GM18870 (cell line): ENCODE measurements around the gene EFCAB6.

Source experiments
- ATAC-seq: cut with Tn5 transposase; IDR thresholded peaks from one replicate; pipeline ENCODE4 v1.9.1; 2021; ENCODE audit warnings: moderate library complexity; ENCODE audit not compliant: unreplicated experiment

The EFCAB6 gene

DNA sequence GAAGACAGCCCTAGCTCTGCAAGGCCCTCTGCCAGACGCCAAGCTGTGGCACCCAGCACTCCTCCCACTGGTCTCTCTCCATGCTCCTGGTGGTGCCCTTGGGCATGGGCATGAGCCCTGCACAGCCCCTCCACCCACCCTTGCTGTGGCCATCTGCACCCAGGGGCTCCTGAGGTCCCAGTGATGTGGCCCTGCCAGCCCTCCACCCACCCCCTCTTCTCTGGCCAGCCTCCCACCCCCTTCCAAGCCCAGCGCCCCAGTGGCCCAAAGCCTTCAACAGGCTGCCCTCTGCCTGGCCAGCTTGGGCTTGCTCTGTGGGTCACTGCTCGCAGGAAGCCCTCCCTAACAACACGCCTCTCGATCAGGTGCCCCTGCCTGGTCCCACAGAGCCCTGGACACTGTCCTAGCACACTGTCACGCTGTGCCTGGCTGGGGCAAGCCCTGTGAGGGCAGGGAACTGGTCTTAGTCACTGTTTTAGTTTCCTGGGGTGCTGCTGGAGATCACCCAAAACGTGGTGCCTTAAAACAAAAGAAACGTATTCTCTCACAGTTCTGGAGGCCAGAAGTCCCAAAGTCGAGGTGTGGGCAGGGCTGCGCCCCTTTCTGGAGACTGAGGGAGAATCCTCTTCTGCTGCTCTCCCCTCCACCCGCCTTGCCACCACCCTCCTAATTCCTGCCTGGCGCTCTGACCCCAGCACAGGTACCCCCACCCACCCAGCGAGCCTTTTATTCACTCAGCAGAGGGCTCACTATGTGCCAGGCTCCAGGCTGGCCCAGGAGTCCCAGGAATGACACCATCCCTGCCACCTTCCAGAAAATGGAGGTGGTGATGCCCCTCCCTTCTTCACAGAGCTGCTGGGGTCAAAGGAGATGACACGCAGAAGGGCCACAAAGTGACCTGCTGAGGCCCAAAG, 35.5 kb upstream of the EFCAB6 start:
- ATAC-seq: no peak

- ATAC-seq: no peak
Measured at GRCh38 chr22:43846966-43847365, 34.9 kb upstream of the EFCAB6 start.

DNA sequence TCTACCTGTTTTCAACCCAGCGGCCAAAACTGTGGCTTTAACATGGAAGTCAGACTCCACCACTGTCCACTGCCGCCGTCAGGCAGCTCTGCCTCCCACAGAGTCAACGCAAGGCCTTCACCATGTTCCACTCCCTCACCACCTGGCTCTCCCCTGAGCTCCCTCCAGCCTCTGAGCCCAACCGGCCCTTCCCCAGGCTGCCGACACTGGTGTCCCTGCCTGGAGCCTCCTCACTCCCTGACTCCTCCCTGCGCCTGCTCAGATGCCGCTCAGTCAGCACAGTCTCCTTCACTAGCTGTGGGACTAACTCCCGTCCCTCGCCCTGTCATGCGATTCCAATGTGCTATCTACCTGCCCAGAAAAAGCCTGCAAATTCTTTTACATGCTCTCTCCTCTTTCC, 33.9 kb upstream of the EFCAB6 start:
- ATAC-seq: no peak

DNA sequence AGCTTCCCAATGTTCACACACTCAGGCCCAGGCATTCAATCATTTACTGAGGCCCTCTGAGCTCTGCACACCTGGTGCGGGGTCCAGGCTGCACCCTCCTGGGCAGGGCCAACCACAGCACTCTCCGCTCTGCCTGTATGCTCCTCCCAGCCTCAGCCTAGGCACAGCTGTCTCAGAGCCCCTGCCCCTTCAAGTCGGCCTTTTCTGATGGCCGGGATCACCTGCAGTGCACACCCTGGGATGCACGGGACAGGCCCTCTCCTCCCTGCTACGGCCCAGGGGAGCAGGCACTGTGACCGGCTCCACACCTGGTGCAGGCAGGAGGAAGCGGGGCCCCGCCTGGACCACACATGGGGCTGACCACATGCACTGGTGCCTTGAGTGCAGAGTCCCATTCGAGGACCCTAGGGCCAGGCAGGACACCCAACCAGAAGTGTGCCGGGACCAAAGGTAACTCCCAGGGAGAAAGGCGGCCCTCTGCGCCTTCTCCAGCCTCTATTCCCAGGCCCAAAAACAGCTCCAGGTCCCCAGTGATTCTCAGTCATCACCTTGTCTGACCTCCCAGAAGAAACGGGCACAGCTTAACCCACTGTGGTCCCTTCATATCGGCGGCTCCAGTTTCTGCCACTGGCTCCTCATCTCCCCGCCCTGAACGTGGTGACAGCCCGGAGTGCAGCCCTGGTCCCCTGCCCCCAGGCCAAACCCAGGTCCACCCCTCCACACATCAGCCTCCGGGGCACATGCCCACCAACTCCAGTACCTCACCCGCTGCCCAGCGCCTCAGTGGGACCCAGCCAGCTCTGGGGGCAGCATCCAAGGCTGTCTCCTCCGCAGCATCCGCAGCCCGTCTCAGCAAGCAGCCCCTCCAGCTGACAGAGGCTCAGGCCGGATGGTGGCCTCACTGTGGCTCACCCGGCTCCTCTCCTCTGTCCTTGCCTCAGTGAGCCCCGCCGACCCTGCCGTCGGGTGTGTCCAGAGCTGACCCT, 32.7 kb upstream of the EFCAB6 start:
- no peak for ATAC-seq

DNA sequence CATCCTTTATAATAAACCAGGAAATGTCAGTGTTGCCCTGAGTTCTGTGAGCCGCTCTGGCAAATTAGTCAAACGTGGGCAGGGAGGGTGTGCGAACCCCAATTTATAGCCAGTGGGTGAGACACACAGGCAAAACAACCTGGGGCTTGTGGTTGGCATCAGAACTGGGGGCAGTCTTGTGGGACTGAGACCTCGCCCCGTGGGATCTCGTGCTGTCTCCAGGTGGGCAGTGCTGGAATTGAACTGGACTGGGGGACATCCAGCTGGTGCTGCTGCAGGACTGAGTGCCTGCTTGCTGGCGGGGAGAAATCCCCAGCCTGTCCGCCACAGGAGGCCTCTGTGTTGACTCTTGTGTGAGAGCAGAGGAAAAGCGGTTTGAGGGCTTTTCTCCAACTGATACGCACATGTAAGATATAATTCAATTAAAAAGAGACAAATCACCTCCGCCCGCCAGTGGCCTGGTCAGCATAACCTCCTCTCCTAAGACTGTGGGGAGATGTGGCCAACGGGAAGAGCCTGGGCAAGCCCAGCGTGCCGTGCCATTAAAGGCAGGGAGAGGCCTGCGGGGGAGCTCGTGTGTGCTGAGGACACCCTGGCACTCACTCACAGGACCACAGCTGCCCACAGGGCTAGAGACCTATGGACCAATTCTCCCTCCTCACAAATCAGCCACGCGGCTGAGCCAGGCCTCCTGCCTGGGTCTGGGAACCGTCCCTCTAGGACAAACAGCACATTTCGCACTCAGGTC, 31.9 kb upstream of the EFCAB6 start:
- ATAC-seq: no peak

DNA sequence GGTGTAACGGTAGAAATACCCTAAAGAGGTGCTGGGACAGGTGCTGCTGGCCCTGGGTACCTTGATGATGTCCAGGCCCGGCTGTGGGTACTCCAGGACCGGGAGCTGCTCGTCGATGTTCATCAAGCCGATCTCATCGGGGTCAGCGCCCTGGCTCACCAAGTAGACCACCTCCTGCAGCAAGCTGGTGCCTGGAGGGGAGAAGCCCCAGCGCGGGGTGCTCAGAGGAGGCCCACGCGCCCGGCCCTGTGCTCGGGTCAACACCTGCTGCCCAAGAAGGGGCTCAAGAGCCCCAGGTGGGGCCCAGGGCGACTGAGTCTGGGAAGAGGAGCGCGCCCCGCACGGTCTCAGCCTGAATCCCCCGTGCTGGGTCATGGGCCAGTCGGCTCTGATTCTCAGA, 29.6 kb upstream of the EFCAB6 start:
- no peak for ATAC-seq

- ATAC-seq: no peak
Measured at GRCh38 chr22:43840851-43841250, 28.7 kb upstream of the EFCAB6 start.

GRCh38 chr22:43840431-43840830, 28.3 kb upstream of the EFCAB6 start:
- ATAC-seq: no peak

GRCh38 chr22:43839781-43840180, 27.7 kb upstream of the EFCAB6 start:
- no peak for ATAC-seq

GRCh38 chr22:43838571-43839307, 26.6 kb upstream of the EFCAB6 start:
- no peak for ATAC-seq

DNA sequence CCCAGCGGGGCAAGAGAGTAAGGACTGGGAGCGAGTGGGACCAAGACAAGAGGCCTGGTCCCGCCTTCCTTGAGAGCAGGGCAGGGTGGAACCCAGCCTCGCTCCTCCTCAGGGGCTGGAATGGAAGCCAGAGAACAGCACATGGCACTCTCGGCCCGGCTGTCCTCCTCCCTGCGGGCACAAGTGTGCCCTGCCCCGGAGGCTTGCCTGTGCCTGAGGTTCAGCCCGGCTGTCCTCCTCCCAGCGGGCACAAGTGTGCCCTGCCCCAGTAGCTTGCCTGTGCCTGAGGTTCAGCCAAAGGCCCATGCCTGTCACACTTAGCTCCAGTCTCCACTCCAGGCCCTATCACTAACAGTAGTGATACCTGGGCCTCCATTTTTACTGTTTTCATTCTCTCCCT, 26.1 kb upstream of the EFCAB6 start:
- ATAC-seq: no peak

- no peak for ATAC-seq
Measured at GRCh38 chr22:43837666-43838065, 25.6 kb upstream of the EFCAB6 start.

DNA sequence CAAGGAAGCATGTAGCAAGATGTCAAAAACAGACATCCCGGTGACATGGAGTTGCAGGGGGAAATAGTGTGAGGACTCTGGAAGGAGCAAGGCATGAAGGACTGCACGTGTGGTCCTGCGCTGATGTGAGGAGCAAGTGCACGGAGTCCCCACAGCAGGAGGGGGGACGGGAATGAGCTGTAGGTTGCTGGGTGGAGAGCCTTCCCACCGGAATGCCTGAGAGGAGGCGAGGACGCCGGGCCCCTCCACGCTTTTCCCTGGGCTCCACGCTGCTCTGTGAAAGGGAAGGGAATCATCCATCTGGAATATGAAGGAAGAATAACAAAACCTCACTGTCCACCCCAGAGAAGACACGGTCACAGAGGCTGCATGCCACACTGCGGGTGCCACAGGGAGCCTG, 23.6 kb upstream of the EFCAB6 start:
- no peak for ATAC-seq

DNA sequence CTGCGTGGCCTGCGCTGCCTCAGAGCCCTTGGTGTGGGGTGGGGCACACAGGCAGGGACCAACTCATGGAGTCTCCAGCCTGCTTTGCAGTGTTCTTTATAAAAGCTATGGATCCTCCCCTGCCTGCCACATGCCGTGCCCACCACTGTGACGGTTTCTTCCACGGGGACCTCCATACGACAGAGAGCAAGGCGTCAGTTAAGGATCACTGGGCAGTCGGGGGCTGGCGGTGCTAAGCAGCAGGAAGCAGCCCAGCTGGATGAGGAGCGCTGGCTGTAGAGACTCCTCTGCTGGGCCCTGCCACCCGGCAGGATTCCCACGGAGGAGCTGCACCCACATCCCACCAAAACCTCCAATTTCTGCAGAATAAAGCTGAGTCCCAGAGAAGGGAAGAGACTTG, 23.1 kb upstream of the EFCAB6 start:
- ATAC-seq: no peak

GRCh38 chr22:43833286-43834240, 21.5 kb upstream of the EFCAB6 start:
- ATAC-seq: no peak

DNA sequence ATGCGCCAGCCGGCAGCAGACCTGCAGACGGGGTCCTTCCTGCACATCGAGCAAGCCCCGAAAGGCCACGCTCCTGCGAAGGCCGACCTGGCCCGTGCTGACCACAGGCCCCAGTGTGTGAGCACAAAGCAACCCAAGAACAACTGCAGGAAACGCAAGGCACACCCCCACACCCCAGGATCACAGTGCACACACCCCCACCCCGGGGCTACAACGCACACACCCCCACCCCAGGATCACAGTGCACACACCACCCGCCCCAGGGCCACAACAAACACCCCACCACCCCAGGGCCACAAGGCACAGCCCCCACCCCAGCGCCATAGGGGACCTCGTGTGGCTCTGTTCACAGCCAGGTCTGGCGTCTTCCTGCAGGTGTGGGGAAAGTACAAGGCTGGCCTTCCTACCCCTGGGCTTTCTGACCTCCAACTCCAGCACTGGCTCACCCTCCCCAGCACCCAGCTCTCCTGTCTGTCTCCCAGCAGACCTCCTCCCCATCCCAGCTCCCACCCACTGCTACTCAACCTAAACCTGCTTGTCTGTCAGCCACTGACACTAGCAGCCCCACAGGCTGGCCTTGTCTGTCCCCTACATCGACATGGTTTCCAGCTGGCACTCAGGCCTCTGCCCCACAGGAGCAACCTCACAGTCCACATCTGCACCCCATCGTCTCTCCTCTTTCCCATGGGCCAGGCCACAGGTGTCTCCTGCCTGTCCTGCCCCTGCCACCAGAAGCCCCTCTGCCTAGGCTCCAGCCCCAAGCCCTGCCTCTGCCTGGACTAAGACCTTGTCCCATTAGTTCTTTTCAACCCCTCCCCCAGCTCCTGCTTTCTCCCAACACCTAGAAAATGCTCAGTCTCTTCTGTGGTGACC, 20.5 kb upstream of the EFCAB6 start:
- ATAC-seq: no peak

DNA sequence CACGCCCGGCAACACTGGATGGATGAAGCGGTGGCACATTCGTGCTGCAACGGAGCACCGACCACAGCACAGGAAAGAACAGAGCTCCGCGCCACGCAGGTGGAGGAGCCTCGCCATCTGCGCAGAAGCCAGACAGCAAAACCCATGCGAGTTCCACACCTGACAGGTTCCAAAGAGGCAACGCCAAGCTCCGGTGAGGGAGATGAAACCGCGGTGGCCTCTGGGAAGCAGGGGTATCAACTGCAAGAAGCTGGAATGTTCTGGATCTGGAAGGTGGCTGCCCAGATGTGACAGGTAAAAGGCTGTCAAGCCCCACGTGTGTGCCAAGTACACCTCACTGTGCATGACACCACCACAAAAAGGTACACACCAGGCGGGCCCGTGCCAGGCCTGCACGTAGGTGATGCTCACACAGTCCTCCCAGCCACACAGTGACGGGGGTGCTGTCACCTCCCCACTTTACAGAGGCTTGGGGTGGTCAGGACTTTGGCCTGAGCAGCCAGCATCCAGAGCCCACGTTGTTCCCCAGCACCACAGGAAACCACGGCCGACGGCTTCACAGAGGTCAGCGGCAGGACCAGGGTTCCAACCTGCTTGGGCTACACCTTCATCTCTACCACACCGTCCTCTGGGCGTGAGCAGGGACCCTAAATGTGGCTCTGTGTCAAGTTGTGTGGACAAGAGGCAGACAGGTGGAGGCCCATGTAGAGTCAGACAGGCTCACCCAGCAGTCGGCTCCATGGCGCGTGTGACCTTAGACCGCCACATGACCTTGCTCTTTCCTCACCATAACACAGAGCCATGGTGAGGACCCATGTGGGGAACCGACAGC, 19.7 kb upstream of the EFCAB6 start:
- no peak for ATAC-seq
